Measurements from ENCODE around the gene OGDHL. TPM values are rescaled to one million over a fixed set of nuclear protein-coding genes. Genes with fewer than 3 reads are reported as not detected.

OGDHL gene
- total RNA-seq, 1 donor from 2014 or later: 0.45 TPM

DNA sequence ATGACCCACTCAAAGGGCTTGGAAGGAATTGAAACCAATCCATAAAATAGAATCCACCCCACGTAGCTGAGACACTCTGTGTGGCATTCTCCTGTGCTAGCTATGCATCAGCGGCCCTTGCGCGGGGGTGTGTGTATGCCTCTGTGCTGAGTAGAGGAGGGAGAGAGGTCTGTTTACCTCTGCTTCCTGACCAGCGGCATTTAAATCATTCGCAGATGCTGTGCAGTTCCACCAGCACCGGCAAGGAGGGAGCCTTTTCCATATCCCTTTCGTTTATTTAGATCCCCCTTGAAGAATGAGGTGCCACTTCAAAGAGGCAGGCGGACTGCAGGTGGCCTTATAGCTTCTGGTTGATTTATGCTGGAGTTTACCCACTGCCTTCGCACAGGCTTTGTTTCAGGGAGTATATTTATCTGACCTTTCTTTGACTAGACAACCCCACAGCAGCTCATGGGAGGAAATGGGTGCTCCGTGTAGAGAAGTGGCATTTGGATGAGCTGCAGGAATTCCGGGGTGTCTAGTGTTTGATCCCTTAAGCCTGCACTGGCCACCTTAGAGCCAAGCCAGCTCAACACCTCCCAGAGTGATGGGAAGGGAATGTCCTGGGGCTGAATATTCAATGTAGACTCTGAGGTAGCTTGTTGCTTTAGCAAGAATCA, 71.3 kb downstream of the OGDHL start:
- TF ChIP-seq CTCF (IDR thresholded peaks at IDR 0.05): no peak
- no peak overlapping the region for H3K27ac Mint-ChIP-seq (ENCODE audit: unreplicated experiment)
- no peak for DNase-seq (ENCODE audit: low spot score)
- H3K4me3 Mint-ChIP-seq (ENCODE audit: unreplicated experiment): no peak overlapping the region
- peaks cover 10% of the 10 kb centered on the region for H3K9me3 Mint-ChIP-seq (ENCODE audit: low read depth)
- H3K36me3 Mint-ChIP-seq (ENCODE audit: low read depth): no peaks in the 10 kb centered on the region
- H3K4me1 Mint-ChIP-seq (ENCODE audit: low read depth): no peaks in the 10 kb centered on the region
- H3K27me3 Mint-ChIP-seq (ENCODE audit: low read depth): peaks cover 50% of the 10 kb centered on the region

GRCh38 chr10:49689882-49690510, 72.1 kb downstream of the OGDHL start:
- TF ChIP-seq CTCF (IDR thresholded peaks at IDR 0.05): no peak
- Mint-ChIP-seq H3K4me3 (ENCODE audit: unreplicated experiment) (no peak overlapping the region), H3K27ac (ENCODE audit: unreplicated experiment) (no peak overlapping the region), H3K9me3 (ENCODE audit: low read depth) (peaks cover 13% of the 10 kb centered on the region), H3K27me3 (ENCODE audit: low read depth) (peaks cover 48% of the 10 kb centered on the region), H3K36me3 (ENCODE audit: low read depth) (no peaks in the 10 kb centered on the region), H3K4me1 (ENCODE audit: low read depth) (no peaks in the 10 kb centered on the region)
- no peak for DNase-seq (ENCODE audit: low spot score)

DNA sequence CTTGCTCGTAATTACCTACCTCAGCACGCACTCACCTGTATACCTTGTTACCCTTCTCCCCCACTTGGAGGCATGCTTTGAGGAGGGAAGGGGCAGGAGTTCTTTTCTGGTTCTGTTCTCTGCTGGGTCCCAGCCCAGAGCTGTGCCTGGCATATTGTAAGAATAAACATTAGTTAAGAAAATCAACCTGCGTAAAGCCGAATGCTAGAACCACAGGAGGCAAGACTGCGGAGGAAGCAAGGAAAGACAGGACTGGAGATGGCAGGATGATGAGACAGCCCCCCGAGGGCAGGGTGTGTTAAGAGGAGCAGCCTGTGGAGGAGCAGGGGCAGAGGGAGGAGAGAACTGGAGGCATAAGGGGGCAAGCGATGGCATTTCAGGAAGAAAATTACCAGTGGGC, 73.2 kb downstream of the OGDHL start:
- no peaks in the 10 kb centered on the region for H3K36me3 Mint-ChIP-seq (ENCODE audit: low read depth)
- H3K9me3 Mint-ChIP-seq (ENCODE audit: low read depth): peaks cover 13% of the 10 kb centered on the region

DNA sequence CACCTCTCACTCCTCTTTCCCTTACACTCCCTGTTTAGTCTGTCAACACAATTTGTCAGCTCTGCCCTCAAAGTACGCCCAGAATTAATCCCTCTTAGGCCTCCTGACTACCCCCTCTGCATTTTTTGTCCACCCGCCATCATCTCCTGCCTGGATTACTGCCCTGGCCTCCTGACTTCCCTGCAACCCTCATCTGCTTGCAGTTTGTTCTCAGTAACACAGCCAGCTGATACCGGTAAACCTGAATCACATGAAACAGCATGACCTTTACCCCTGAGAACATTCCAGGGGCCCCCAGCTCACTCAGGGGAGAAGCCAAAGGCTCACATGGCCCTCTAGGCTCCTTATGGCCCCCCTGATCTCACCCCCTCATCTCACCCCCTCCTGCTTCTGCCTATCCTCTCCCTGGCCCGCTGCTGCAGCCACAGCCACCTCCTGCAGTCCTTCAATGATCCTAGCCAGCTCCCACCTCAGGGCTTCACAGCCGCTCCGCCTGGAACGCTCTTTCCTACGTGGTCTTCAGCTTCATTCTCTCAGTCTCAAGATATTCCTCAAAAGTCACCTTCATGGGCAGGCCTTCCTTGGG, 73.8 kb downstream of the OGDHL start:
- DNase-seq (ENCODE audit: low spot score): no peak
- no peak overlapping the region for H3K27ac Mint-ChIP-seq (ENCODE audit: unreplicated experiment)
- H3K4me1 Mint-ChIP-seq (ENCODE audit: low read depth): no peaks in the 10 kb centered on the region
- H3K36me3 Mint-ChIP-seq (ENCODE audit: low read depth): no peaks in the 10 kb centered on the region
- no peak overlapping the region for H3K4me3 Mint-ChIP-seq (ENCODE audit: unreplicated experiment)
- no peak for TF ChIP-seq CTCF (IDR thresholded peaks at IDR 0.05)
- peaks cover 54% of the 10 kb centered on the region for H3K27me3 Mint-ChIP-seq (ENCODE audit: low read depth)
- H3K9me3 Mint-ChIP-seq (ENCODE audit: low read depth): peaks cover 14% of the 10 kb centered on the region

More for the DNA sequence above, 73.2 kb downstream of the OGDHL start:
- no peak overlapping the region for H3K4me3 Mint-ChIP-seq (ENCODE audit: unreplicated experiment)
- no peak for DNase-seq (ENCODE audit: low spot score)
- H3K27ac Mint-ChIP-seq (ENCODE audit: unreplicated experiment): no peak overlapping the region
- no peaks in the 10 kb centered on the region for H3K4me1 Mint-ChIP-seq (ENCODE audit: low read depth)
- TF ChIP-seq CTCF (IDR thresholded peaks at IDR 0.05): no peak
- H3K27me3 Mint-ChIP-seq (ENCODE audit: low read depth): peaks cover 54% of the 10 kb centered on the region

GRCh38 chr10:49686651-49687050, 75.5 kb downstream of the OGDHL start:
- no peak for DNase-seq (ENCODE audit: low spot score)
- no peaks in the 10 kb centered on the region for H3K36me3 Mint-ChIP-seq (ENCODE audit: low read depth)
- peaks cover 19% of the 10 kb centered on the region for H3K9me3 Mint-ChIP-seq (ENCODE audit: low read depth)
- no peak overlapping the region for H3K27ac Mint-ChIP-seq (ENCODE audit: unreplicated experiment)
- H3K4me1 Mint-ChIP-seq (ENCODE audit: low read depth): no peaks in the 10 kb centered on the region
- peaks cover 51% of the 10 kb centered on the region for H3K27me3 Mint-ChIP-seq (ENCODE audit: low read depth)
- H3K4me3 Mint-ChIP-seq (ENCODE audit: unreplicated experiment): no peak overlapping the region
- no peak for TF ChIP-seq CTCF (IDR thresholded peaks at IDR 0.05)

Other genes starting within 250 kb of the OGDHL start
- gene ERCC6, start 223.2 kb downstream of the OGDHL start, total RNA-seq: 40.2 to 79.8 TPM (median 41.5 TPM) in 3 replicates
- not detected in 3 replicates for gene SLC18A3, start 152.0 kb downstream of the OGDHL start, total RNA-seq
- not detected in 3 replicates for gene CHAT, start 148.3 kb downstream of the OGDHL start, total RNA-seq
- not detected in 3 replicates for gene C10orf53, start 82.7 kb downstream of the OGDHL start, total RNA-seq
- 24.2 to 28.3 TPM (median 26.5 TPM) in 3 replicates for gene PARG, start 179.7 kb upstream of the OGDHL start, total RNA-seq
- 13.1 to 17.6 TPM (median 16.8 TPM) in 3 replicates for gene TIMM23B, start 179.7 kb upstream of the OGDHL start, total RNA-seq
- gene AGAP6, start 226.1 kb upstream of the OGDHL start, total RNA-seq: 8.8 to 17.5 TPM (median 9.1 TPM) in 3 replicates